SK-N-MC (cell line): ENCODE data around the gene NCAPD2.
A peak's percentile ranks its signal among the peaks of the same experiment; 100 is the strongest.
"Not testable (repeated sequence)": the region's sequence is repeated elsewhere in the genome, so short reads cannot be mapped to it uniquely, and the experiment has no call there.

ENCODE experiments used
- DNase-seq: peaks from one replicate; pipeline ENCODE4 v3.0.0-alpha.2; 2011; ENCODE audit warnings: low read depth, low spot score
- H3K27ac ChIP-seq: fragments of 200-600 bp; sonication (generic); 2 replicates; pipeline ENCODE4 v1.5.1; 2016; ENCODE audit warnings: mixed run types
- H3K36me3 ChIP-seq: fragments of 200-600 bp; sonication (generic); 2 replicates; pipeline ENCODE4 v1.6.1; 2017; ENCODE audit warnings: antibody characterized with exemption, low read length, mixed read lengths; ENCODE audit not compliant: insufficient read depth
- H3K4me3 ChIP-seq: fragments of 200-600 bp; sonication (generic); 2 replicates; pipeline ENCODE4 v1.5.1; 2016
- H3K9ac ChIP-seq: fragments of 200-600 bp; sonication (generic); 2 replicates; pipeline ENCODE4 v1.8.0; 2017; ENCODE audit warnings: mixed run types, mixed read lengths; ENCODE audit not compliant: insufficient read length
- H3K9me3 ChIP-seq: fragments of 200-600 bp; sonication (generic); 2 replicates; pipeline ENCODE4 v1.6.1; 2017; ENCODE audit warnings: low read depth, mild to moderate bottlenecking, antibody characterized with exemption, low read length, moderate library complexity, mixed read lengths
- EZH2 ChIP-seq: fragments of 200-600 bp; sonication (generic); IDR thresholded peaks from one replicate; pipeline ENCODE4 v1.6.1; 2017; ENCODE audit warnings: antibody characterized with exemption
- FOXP2 ChIP-seq: optimal IDR thresholded peaks from 2 replicates; pipeline ENCODE3; 2011; ENCODE audit warnings: mild to moderate bottlenecking, moderate library complexity; ENCODE audit not compliant: insufficient read depth; ENCODE audit errors: extremely low read length, control extremely low read depth
- POLR2AphosphoS5 ChIP-seq: IDR thresholded peaks from 2 replicates; pipeline ENCODE4 v1.6.1; 2012; ENCODE audit warnings: mild to moderate bottlenecking, low read depth, low read length, borderline replicate concordance

The NCAPD2 gene

DNA sequence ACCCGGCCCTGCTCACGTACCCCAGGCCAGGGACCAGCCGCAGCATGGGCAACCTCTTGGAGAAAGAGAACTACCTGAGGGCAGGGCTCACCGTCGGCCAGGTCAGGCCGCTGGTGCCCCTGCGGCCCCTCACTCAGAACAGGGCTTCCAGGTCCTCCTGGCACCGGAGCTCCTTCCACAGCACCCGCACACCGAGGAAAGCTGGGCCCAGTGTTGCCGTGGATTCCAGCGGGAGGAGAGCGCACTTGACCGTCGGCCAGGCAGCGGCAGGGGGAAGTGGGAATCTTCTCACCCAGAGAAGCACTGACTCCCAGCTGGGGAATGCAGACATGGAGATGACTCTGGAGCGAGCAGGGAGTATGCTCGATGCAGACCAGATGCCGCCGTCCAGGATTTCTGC is 15.5 kb upstream of the NCAPD2 start:
- TF ChIP-seq POLR2AphosphoS5 (no peak), FOXP2 (no peak), EZH2 (no peak)
- DNase-seq = no peak
- no peaks in the 10 kb centered on the region for H3K9me3 ChIP-seq
- H3K27ac ChIP-seq = no peak overlapping the region
- no peak overlapping the region for H3K4me3 ChIP-seq
- H3K36me3 ChIP-seq = no peaks in the 10 kb centered on the region
- H3K9ac ChIP-seq = no peak overlapping the region

GRCh38 chr12:6488240-6488639 is 5.7 kb upstream of the NCAPD2 start:
- TF ChIP-seq POLR2AphosphoS5 (no peak), EZH2 (no peak), FOXP2 (no peak)
- Histone ChIP-seq H3K36me3 (peaks cover 8% of the 10 kb centered on the region), H3K4me3 (no peak overlapping the region), H3K9ac (no peak overlapping the region), H3K9me3 (no peaks in the 10 kb centered on the region), H3K27ac (no peak overlapping the region)
- no peak for DNase-seq

- peaks cover 8% of the 10 kb centered on the region for H3K36me3 ChIP-seq
- H3K27ac ChIP-seq = no peak overlapping the region
- H3K4me3 ChIP-seq = no peak overlapping the region
- DNase-seq = no peak
- no peak overlapping the region for H3K9ac ChIP-seq
- TF ChIP-seq EZH2 = no peak
- no peak for TF ChIP-seq POLR2AphosphoS5
- TF ChIP-seq FOXP2 = no peak
- H3K9me3 ChIP-seq = no peaks in the 10 kb centered on the region
Observed at GRCh38 chr12:6489449-6489848, 4.5 kb upstream of the NCAPD2 start.

- not testable (repeated sequence) for H3K27ac ChIP-seq, H3K9ac ChIP-seq, H3K4me3 ChIP-seq, DNase-seq, H3K9me3 ChIP-seq
- peaks cover 16% of the 10 kb centered on the region for H3K36me3 ChIP-seq
Observed at GRCh38 chr12:6490673-6491072, 3.2 kb upstream of the NCAPD2 start.

DNA sequence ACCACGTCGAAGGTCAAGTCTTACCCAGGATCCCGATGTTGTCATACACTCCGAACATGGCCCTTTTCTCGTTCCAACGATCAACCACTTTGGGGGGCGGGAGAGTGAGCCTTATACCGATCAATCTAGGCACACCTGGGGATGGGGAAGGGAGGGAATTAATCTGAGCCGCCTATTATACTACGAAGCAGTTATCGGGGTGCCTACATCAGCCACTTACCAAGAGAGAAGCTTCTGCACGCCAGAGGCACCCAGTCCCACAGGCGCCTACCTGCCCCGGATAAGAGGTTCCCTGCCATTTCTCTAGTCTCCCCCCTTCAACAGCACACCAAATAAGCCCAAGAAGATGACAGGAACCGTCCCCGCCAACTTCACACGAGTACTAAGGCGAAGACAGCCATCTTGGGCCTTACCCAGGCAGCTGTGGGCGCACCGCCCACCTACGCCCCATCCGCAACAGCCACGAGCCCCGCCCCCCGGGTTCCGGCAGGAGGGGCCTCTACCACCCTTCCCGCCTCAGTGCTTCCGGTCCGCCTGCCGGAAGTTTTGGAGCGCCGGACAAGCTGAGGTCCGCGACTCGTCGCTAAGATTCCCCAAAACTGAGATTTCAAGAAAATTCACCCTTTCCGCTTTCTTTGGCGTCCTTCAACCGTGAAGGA is 935 bp upstream of the NCAPD2 start, which contains the start of gene MRPL51:
TSS of gene MRPL51 (minus strand) at position 425 of the 659 bp plus-strand sequence. CDS start at position 299, 126 bp downstream.
- peak within 1 kb of the TSS; percentile 98 for H3K4me3 ChIP-seq
- H3K27ac ChIP-seq = peak within 1 kb of the TSS; percentile 99
- H3K36me3 ChIP-seq = peaks cover 35% of the 10 kb centered on the region
- TF ChIP-seq POLR2AphosphoS5 = peak; percentile 93
- TF ChIP-seq EZH2 = no peak
- no peak for TF ChIP-seq FOXP2
- DNase-seq = peak; percentile 10
- no peaks in the 10 kb centered on the region for H3K9me3 ChIP-seq
- H3K9ac ChIP-seq = peak within 1 kb of the TSS; percentile 99

DNA sequence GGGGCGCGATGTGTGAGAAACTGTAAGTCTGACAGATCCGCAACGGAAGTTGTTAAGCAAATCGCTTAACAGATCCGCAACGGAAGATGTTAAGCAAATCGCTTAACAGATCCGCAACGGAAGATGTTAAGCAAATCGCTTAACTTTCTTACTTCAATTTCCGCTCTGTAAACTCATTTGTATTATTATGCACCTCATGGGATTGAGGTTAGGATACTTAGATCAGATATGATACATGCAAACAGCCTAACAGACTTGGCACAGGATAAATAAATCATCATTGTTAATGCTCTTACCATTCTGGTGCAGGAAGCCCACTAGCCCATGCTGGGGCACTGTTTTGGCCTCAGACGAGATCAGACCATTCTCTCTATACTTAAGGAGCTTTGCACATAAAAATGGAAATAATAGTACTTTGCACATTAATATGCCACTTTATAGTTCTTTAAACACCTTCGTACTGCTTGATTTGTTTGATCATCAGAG is 399 bp downstream of the NCAPD2 start:
- TF ChIP-seq EZH2 (no peak), POLR2AphosphoS5 (no peak), FOXP2 (no peak)
- H3K9ac ChIP-seq = peak overlapping the region; percentile 82
- no peak for DNase-seq
- peaks cover 47% of the 10 kb centered on the region for H3K36me3 ChIP-seq
- peak overlapping the region; percentile 94 for H3K27ac ChIP-seq
- H3K9me3 ChIP-seq = no peaks in the 10 kb centered on the region
- H3K4me3 ChIP-seq = peak overlapping the region; percentile 98

DNA sequence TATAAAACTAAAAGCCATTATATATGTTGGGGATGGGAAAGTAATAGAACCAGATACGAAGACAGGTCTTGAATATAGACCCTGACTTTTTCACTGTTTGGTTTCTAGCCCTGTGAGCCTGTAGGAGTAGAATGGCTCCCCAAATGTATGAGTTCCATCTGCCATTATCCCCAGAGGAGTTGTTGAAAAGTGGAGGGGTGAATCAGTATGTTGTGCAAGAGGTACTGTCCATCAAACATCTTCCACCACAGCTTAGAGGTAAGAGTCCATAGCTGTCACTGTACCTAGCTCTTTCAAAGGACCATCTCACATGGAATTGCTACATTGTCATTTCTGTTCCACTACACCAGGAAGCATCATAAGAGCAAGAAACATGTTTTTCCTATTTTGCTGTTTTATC is 1.1 kb downstream of the NCAPD2 start:
- Histone ChIP-seq H3K9ac (peak overlapping the region; percentile 82), H3K27ac (peak overlapping the region; percentile 94; the same call in 1 of the 2 replicates), H3K36me3 (peaks cover 53% of the 10 kb centered on the region), H3K9me3 (no peaks in the 10 kb centered on the region), H3K4me3 (peak overlapping the region; percentile 98)
- no peak for DNase-seq
- TF ChIP-seq EZH2 (no peak), FOXP2 (no peak), POLR2AphosphoS5 (no peak)

- not testable (repeated sequence) for DNase-seq, H3K9me3 ChIP-seq, H3K9ac ChIP-seq, H3K4me3 ChIP-seq, H3K27ac ChIP-seq
- H3K36me3 ChIP-seq = peaks cover 55% of the 10 kb centered on the region
Observed at GRCh38 chr12:6497291-6497690, 3.4 kb downstream of the NCAPD2 start.

DNA sequence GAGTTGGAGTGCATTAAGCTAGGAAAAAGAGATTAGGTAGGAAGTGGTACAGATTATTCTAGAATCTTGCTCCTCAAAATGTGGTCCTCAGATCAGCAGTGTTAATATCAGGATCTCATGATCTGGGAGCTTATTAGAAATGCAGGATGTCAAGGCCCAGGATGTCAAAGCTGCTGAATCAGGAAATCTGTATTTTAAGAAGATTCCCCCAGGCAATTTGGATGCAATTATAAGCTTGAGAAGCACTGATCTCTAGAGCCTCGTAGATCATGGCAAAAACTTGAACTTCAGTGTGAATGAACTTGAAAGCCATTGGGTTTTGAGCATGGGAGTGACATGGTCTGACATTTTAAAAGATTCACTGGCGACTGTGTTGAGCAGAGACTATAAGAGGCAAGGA is 6.6 kb downstream of the NCAPD2 start:
- Histone ChIP-seq H3K27ac (peak overlapping the region; percentile 80), H3K36me3 (peaks cover 64% of the 10 kb centered on the region), H3K4me3 (peak overlapping the region; percentile 44), H3K9ac (no peak overlapping the region), H3K9me3 (no peaks in the 10 kb centered on the region)
- DNase-seq = peak; percentile 98
- TF ChIP-seq POLR2AphosphoS5 (peak; percentile 43; the same call in 1 of the 2 replicates), FOXP2 (no peak), EZH2 (no peak)
